ENCODE data around the gene SRSF5.
"Not testable (repeated sequence)": the region's sequence is repeated elsewhere in the genome, so short reads cannot be mapped to it uniquely, and the experiment has no call there.

Gene SRSF5

DNA sequence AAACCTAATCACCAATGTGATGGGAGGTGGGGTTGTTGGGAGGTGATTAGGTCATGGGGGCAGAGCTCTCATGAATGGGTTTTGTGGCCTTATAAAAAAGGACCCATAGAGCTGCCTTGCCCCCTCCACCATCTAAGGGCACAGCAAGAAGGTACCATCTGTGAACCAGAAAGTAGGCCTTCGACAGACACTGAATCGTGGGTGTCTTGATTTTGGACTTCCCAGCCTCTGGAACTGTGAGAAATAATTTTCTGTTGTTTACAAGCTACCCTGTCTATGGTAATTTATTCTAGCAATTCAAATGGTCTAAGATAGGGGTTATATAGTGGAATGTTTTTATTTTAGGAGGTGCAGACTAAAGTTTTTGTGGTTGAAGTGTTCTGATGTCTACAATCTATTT, 38.0 kb downstream of the SRSF5 start:
- no peak for DNase-seq (ENCODE audit: low read depth in 1 of 2, low spot score in 1 of 2)

DNA sequence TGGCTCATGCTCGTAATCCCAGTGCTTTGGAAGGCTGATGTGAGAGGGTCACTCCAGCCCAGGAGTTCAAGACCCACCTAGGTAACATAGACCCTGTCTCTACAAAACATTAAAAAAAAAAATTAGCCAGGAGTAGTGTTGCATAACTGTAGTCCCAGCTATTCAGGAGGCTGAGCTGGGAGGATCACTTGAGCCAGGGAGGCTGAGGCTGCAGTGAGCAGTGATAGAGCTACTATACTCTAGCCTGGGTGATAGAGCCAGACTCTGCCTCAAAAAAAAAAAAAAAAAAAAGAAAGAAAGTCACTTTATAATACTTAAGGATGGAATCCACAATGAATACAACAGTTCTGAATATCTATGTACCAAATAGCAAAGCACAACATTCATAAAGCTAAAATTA, 40.2 kb downstream of the SRSF5 start:
- DNase-seq (ENCODE audit: low read depth in 1 of 2, low spot score in 1 of 2) = no peak

DNA sequence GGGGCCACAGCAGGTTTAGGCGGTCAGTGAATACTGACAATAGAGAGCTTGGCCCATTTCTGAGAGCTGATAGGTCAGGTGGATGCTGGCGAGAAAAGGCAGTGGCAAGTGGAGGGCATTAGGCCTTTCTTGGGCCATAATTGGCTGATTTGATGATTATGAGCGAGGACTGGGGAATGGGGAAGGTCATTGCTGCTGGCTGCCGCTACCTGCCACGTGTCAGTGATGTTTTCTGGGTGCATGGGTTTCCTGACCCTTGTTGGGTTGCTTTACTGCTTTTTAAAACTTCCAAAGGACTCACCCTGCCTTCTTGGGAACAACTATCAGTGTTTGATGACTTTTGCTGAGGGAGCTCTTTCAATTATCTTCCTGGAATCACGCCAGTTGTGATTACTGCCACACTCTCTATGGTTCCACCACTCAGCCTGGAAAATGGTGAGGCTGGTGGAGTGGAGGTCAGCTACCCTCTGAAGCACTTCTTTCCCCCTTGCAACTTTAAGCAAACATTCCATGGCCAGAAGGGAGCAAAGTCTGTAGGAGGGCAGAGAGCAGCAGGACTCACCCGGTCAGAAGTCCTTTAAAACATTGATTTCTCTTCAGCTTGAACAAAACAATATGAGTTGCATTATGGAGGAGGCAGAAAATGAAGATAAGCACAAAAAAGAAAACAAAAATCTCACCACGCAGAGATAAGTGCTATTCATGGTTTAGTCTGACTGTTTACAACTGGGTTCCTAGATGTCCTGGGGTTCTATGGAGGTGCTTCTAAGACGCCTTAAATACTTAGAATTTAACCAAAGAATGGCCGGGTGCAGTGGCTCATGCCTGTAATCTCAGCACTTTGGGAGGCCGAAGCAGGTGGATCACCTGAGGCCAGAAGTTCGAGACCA, 42.2 kb downstream of the SRSF5 start:
- DNase-seq (ENCODE audit: low read depth in 1 of 2, low spot score in 1 of 2) = no peak

DNA sequence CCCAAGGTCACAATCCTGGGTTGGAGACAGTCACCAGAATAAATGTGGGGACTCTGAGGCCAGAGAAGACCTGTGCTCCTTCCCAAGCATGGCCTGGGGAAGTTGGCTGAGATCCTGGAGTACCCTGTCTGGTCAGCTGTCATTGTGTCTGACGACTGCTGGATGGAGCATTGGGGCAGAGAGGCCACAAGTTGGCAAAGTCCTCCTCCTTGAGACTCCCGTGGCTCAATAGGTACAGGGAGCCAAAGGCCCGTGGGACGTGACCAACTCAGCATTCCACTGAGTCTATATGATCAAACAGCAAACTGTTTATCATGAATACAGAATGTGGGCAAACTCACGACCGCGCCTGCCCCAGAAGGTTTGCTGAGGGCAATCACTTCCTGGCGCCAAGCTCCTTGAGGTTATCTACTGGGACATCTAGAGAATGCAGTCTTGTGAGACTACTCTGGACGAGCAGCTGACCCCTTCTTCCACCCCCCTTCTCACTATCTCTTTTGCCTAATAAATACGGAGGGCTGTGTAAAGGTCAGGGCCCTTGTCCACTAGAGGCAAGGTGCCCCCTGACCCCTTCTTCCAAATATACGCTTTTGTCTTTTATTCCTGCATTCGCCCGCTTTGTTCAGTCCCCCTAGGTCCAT, 44.4 kb downstream of the SRSF5 start:
- no peak for DNase-seq (ENCODE audit: low read depth in 1 of 2, low spot score in 1 of 2)

DNA sequence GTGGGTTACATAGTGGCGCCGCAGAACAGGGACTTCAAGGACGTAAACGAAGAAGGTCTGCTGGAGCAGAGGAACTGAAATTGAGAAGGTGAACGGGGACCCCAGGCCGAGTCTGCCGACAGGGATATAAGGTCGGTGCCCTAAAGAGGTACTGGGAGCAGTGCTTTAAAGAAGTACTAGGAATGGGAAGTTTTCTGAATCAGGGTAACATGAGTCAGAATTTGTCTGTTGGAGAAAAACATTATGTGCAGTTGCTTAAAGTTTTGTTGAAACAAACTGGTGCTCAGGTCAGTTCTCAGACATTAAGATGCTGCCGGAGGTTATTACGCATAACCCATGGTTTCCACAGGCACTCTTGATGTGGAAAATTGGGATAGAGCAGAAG, 44.9 kb downstream of the SRSF5 start:
- no peak for DNase-seq (ENCODE audit: low read depth in 1 of 2, low spot score in 1 of 2)

DNA sequence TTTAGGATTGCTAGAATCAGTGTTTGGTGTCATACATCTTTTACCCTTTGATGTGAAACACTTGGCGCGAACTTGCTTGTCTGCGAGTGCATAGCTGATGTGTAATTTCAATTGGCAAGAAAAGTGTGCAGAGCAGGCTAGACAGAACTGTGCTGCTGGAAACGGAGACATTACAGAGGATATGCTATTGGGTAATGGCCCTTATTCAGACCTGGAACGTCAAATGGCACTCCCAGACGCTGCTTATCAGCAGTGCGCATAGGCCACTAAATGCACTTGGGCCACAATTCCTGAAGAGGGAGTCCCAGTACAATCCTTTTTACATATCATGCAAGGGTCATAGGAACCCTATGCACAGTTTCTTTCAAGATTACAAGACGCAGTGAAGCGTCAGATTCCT, 45.8 kb downstream of the SRSF5 start:
- DNase-seq (ENCODE audit: low read depth in 1 of 2, low spot score in 1 of 2) = no peak

DNA sequence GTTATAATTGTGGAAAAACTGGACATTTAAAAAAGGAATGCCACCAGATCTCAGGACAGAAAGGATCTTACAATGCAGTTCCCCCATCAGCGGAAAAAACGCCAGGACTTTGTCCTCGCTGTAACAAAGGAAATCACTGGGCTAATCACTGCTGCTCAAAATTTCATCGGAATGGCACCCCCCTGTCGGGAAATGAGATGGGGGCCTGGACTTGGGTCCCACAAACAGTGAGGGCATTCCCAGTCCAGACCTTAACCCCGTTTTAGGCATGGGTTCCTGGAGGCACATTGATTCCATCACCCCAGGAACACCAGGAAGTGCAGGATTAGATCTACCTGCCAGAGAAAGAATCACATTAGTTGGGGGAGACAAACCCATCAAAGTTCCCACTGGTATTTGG, 46.4 kb downstream of the SRSF5 start:
- DNase-seq (ENCODE audit: low read depth in 1 of 2, low spot score in 1 of 2) = not testable (repeated sequence)

- DNase-seq (ENCODE audit: low read depth in 1 of 2, low spot score in 1 of 2) = no peak
These were observed 47.5 kb downstream of the SRSF5 start for GRCh38 chr14:69814397-69814796.

- DNase-seq (ENCODE audit: low read depth in 1 of 2, low spot score in 1 of 2) = no peak
These were observed 48.6 kb downstream of the SRSF5 start for GRCh38 chr14:69815556-69815955.

GRCh38 chr14:69816216-69816615, 49.3 kb downstream of the SRSF5 start:
- DNase-seq (ENCODE audit: low read depth in 1 of 2, low spot score in 1 of 2) = no peak

GRCh38 chr14:69818758-69819191, 51.8 kb downstream of the SRSF5 start:
- DNase-seq (ENCODE audit: low read depth in 1 of 2, low spot score in 1 of 2) = peak in 1 of 2 donors; percentile 22

DNA sequence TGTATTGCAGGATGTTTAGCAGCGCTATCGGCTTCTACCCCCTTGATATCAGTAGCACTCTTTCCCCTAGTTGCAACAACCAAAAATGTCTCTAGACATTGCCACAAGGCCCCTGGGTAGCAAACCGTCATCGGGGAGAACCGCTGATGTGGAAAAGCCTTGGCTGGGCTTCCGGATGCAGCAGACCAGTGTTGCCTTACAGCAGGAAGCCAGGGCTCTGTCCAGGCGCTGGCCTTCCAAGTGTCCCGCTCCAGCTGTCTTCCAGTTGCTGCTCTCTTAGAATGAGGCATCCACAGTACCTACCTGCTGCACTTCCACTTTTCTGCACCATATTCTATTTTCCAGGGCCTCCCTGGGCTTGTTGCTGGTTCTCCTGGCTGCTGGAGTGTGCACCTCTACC, 52.7 kb downstream of the SRSF5 start:
- no peak for DNase-seq (ENCODE audit: low read depth in 1 of 2, low spot score in 1 of 2)

- no peak for DNase-seq (ENCODE audit: low read depth in 1 of 2, low spot score in 1 of 2)
These were observed 54.0 kb downstream of the SRSF5 start for GRCh38 chr14:69820991-69821390.
